Right renal pelvis (tissue), 4 donors: ENCODE results near the gene CUL9. TPM values are rescaled to one million over a fixed set of nuclear protein-coding genes. Genes with fewer than 3 reads are reported as not detected.
"Not testable (repeated sequence)": the region's sequence is repeated elsewhere in the genome, so short reads cannot be mapped to it uniquely, and the experiment has no call there.

Experiments
- DNase-seq, 4 donors: peaks; one replicate each; pipeline ENCODE4 v3.0.0-alpha.2; 2013; ENCODE audit warnings: low read depth in 4 of 4, low spot score in 3 of 4, missing footprints in 1 of 4
- polyA plus RNA-seq, 4 donors: library from polyadenylated mRNA; unstranded; fragments of 120-200 nt; gene quantifications; one replicate each; pipeline ENCODE4 v1.2.1, GENCODE V29; 2013; ENCODE audit not compliant: insufficient read length in 4 of 4

CUL9 gene
- 10 to 100 TPM; 29.7 to 35.3 (median 32.5) TPM for polyA plus RNA-seq

- peak in 3 of 4 donors; percentile 57 to 70 (median 69) for DNase-seq
Observed at GRCh38 chr6:43181942-43182860, at the start of gene CUL9. Gene CUL9, plus strand, starts transcription at chr6:43182196. Its CDS starts 2,115 bp downstream, at chr6:43184311.

- DNase-seq, result no peak
Observed at GRCh38 chr6:43138267-43138666, 43.7 kb upstream of the CUL9 start.

- DNase-seq, result not testable (repeated sequence)
Observed at GRCh38 chr6:43139973-43140372, 42.0 kb upstream of the CUL9 start.

- DNase-seq, result no peak
Observed at GRCh38 chr6:43141644-43142043, 40.4 kb upstream of the CUL9 start.

- DNase-seq, result no peak
Observed at GRCh38 chr6:43142101-43142500, 39.9 kb upstream of the CUL9 start.

- peak; percentile 77 to 87 (median 79) for DNase-seq
Observed at GRCh38 chr6:43143235-43144128, 38.5 kb upstream of the CUL9 start.

- no peak for DNase-seq
Observed at GRCh38 chr6:43144879-43145278, 37.1 kb upstream of the CUL9 start.

GRCh38 chr6:43146261-43146660, 35.7 kb upstream of the CUL9 start:
- DNase-seq, result no peak

- no peak for DNase-seq
Observed at GRCh38 chr6:43146709-43147688, 35.0 kb upstream of the CUL9 start.

GRCh38 chr6:43147691-43148477, 34.1 kb upstream of the CUL9 start:
- no peak for DNase-seq

- DNase-seq, result no peak
Observed at GRCh38 chr6:43149265-43149664, 32.7 kb upstream of the CUL9 start.

- no peak for DNase-seq
Observed at GRCh38 chr6:43150051-43150751, 31.8 kb upstream of the CUL9 start.

GRCh38 chr6:43159599-43159998, 22.4 kb upstream of the CUL9 start:
- no peak for DNase-seq

GRCh38 chr6:43163899-43164298, 18.1 kb upstream of the CUL9 start:
- no peak for DNase-seq

- peak; percentile 52 to 65 (median 59) for DNase-seq
Observed at GRCh38 chr6:43170417-43170930, 11.5 kb upstream of the CUL9 start.

- peak; percentile 99 to 100 (median 99) for DNase-seq
Observed at GRCh38 chr6:43170931-43171706, 10.9 kb upstream of the CUL9 start, which contains the start of gene SRF. Gene SRF, plus strand, starts transcription at chr6:43171269. Its CDS starts 388 bp downstream, at chr6:43171657.

- no peak for DNase-seq
Observed at GRCh38 chr6:43171707-43172103, 10.3 kb upstream of the CUL9 start.
